Transverse colon (tissue), 4 donors: ENCODE results near the gene VGLL1.

ENCODE experiments used
- POLR2AphosphoS5 ChIP-seq, 3 donors: sonication (generic); formaldehyde crosslinking; IDR thresholded peaks; one replicate each; pipeline ENCODE4 v1.6.1; 2016; ENCODE audit warnings: antibody characterized with exemption in 3 of 3
- TF ChIP-seq, protein P1 (sequence below), 5 experiments: fragments of 200-600 bp in 3 of 5; fragments of 450-650 bp in 2 of 5; sonication (generic) in 3 of 5; IDR thresholded peaks; 1 replicate in 2 of 5; 2 replicates in 3 of 5; pipeline ENCODE4 v1.5.1; 2016 to 2017; ENCODE audit warnings: antibody characterized with exemption in 5 of 5, inconsistent platforms in 3 of 5, mild to moderate bottlenecking in 2 of 5, moderate library complexity in 1 of 5

DNA sequence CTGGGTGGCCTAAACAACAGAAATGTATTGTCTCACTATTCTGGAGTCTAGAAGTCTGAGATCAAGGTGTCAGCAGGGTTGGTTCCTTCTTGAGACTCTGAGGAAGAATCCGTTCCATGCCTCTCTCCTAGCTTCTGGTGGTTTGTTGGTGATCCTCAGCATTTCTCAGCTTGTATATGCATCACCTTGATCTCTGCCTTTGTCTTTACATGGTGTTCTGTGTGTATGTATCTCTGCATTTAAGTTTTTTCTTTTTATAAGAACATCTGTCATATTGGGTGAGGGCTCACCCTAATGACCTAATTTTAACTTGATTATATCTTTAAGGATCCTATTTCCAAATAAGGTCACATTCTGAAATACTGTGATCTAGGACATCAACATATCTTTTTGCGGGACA, 65.3 kb downstream of the VGLL1 start:
- TF ChIP-seq POLR2AphosphoS5 (IDR thresholded peaks at IDR 0.05): no peak
- TF ChIP-seq, protein P1, sequence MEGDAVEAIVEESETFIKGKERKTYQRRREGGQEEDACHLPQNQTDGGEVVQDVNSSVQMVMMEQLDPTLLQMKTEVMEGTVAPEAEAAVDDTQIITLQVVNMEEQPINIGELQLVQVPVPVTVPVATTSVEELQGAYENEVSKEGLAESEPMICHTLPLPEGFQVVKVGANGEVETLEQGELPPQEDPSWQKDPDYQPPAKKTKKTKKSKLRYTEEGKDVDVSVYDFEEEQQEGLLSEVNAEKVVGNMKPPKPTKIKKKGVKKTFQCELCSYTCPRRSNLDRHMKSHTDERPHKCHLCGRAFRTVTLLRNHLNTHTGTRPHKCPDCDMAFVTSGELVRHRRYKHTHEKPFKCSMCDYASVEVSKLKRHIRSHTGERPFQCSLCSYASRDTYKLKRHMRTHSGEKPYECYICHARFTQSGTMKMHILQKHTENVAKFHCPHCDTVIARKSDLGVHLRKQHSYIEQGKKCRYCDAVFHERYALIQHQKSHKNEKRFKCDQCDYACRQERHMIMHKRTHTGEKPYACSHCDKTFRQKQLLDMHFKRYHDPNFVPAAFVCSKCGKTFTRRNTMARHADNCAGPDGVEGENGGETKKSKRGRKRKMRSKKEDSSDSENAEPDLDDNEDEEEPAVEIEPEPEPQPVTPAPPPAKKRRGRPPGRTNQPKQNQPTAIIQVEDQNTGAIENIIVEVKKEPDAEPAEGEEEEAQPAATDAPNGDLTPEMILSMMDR (IDR thresholded peaks at IDR 0.05): no peak
